A549 (cell line): ENCODE measurements around the gene CAPN7.

Source experiments
- CEBPB ChIP-seq, 2 experiments: fragments of >200 bp in 1 of 2; sonication (Bioruptor Twin) in 1 of 2; formaldehyde crosslinking in 1 of 2; IDR thresholded peaks; 2 replicates each; pipeline ENCODE4 v1.6.1; 2012 to 2016
- ESRRA ChIP-seq: fragments of 150-350 bp; IDR thresholded peaks from 2 replicates; pipeline ENCODE4 v1.6.1; 2014; ENCODE audit warnings: mild to moderate bottlenecking, low read length, borderline replicate concordance
- PHF8 ChIP-seq: fragments of 200-600 bp; sonication (generic); IDR thresholded peaks from 2 replicates; pipeline ENCODE4 v1.6.1; 2016; ENCODE audit warnings: low read depth, mild to moderate bottlenecking, antibody characterized with exemption, moderate library complexity, borderline replicate concordance
- POLR2A ChIP-seq: IDR thresholded peaks from 2 replicates; pipeline ENCODE4 v1.6.1; 2012; ENCODE audit warnings: mild to moderate bottlenecking, low read length
- ZC3H11A ChIP-seq: fragments of 450-650 bp; IDR thresholded peaks from 2 replicates; pipeline ENCODE4 v1.6.1; 2014; ENCODE audit warnings: antibody characterized with exemption, mild to moderate bottlenecking
- TF ChIP-seq, protein P1 (sequence below): fragments of >200 bp; sonication (Bioruptor Twin); formaldehyde crosslinking; IDR thresholded peaks from 3 replicates; pipeline ENCODE4 v1.5.1; 2016
- TF ChIP-seq, protein P2 (sequence below): fragments of 200-600 bp; sonication (generic); IDR thresholded peaks from 2 replicates; pipeline ENCODE4 v1.6.1; 2016; ENCODE audit warnings: antibody characterized with exemption, mild to moderate bottlenecking, moderate library complexity

DNA sequence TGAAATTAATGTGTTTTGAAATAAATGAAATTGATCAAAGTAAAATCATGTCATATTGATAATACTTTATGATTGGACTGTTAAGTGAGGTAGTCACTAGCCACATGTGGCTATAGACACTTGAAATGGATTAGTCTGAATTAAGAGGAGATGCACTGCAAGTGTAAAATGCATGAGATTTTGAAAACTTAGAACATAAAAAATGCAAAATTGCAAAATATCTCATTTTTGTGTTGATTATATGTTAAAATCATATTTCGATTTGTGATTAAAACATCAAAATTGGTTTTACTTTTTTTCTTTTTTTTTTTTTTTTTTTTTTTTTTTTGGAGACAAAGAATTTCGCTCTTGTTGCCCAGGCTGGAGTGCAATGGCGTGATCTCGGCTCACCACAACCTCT lies 23.2 kb downstream of the CAPN7 start:
- TF ChIP-seq, protein P1, sequence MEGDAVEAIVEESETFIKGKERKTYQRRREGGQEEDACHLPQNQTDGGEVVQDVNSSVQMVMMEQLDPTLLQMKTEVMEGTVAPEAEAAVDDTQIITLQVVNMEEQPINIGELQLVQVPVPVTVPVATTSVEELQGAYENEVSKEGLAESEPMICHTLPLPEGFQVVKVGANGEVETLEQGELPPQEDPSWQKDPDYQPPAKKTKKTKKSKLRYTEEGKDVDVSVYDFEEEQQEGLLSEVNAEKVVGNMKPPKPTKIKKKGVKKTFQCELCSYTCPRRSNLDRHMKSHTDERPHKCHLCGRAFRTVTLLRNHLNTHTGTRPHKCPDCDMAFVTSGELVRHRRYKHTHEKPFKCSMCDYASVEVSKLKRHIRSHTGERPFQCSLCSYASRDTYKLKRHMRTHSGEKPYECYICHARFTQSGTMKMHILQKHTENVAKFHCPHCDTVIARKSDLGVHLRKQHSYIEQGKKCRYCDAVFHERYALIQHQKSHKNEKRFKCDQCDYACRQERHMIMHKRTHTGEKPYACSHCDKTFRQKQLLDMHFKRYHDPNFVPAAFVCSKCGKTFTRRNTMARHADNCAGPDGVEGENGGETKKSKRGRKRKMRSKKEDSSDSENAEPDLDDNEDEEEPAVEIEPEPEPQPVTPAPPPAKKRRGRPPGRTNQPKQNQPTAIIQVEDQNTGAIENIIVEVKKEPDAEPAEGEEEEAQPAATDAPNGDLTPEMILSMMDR: no peak
- TF ChIP-seq, protein P2, sequence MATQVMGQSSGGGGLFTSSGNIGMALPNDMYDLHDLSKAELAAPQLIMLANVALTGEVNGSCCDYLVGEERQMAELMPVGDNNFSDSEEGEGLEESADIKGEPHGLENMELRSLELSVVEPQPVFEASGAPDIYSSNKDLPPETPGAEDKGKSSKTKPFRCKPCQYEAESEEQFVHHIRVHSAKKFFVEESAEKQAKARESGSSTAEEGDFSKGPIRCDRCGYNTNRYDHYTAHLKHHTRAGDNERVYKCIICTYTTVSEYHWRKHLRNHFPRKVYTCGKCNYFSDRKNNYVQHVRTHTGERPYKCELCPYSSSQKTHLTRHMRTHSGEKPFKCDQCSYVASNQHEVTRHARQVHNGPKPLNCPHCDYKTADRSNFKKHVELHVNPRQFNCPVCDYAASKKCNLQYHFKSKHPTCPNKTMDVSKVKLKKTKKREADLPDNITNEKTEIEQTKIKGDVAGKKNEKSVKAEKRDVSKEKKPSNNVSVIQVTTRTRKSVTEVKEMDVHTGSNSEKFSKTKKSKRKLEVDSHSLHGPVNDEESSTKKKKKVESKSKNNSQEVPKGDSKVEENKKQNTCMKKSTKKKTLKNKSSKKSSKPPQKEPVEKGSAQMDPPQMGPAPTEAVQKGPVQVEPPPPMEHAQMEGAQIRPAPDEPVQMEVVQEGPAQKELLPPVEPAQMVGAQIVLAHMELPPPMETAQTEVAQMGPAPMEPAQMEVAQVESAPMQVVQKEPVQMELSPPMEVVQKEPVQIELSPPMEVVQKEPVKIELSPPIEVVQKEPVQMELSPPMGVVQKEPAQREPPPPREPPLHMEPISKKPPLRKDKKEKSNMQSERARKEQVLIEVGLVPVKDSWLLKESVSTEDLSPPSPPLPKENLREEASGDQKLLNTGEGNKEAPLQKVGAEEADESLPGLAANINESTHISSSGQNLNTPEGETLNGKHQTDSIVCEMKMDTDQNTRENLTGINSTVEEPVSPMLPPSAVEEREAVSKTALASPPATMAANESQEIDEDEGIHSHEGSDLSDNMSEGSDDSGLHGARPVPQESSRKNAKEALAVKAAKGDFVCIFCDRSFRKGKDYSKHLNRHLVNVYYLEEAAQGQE: no peak
- no peak for TF ChIP-seq ZC3H11A
- no peak for TF ChIP-seq ESRRA
- no peak for TF ChIP-seq POLR2A
- TF ChIP-seq PHF8: no peak
- TF ChIP-seq CEBPB (IDR thresholded peaks at IDR 0.05): no peak
